HG02885 (cell line): ENCODE measurements around the gene PDGFD.

Experiments
- ATAC-seq: cut with Tn5 transposase; IDR thresholded peaks from one replicate; pipeline ENCODE4 v1.9.1; 2021; ENCODE audit warnings: mild to moderate bottlenecking; ENCODE audit not compliant: unreplicated experiment, poor library complexity

Gene PDGFD

GRCh38 chr11:103967985-103968384, 196.0 kb downstream of the PDGFD start:
- ATAC-seq, result no peak

GRCh38 chr11:103964390-103964789, 199.6 kb downstream of the PDGFD start:
- no peak for ATAC-seq

- no peak for ATAC-seq
These were observed 200.3 kb downstream of the PDGFD start for GRCh38 chr11:103963648-103964047.

GRCh38 chr11:103961010-103961409, 202.9 kb downstream of the PDGFD start:
- no peak for ATAC-seq

- ATAC-seq, result no peak
These were observed 203.8 kb downstream of the PDGFD start for GRCh38 chr11:103960108-103960507.

GRCh38 chr11:103959279-103959942, 204.5 kb downstream of the PDGFD start:
- peak; percentile 98 for ATAC-seq

GRCh38 chr11:103958475-103959215, 205.3 kb downstream of the PDGFD start:
- ATAC-seq, result peak; percentile 47

GRCh38 chr11:103953797-103954486, 210.0 kb downstream of the PDGFD start:
- ATAC-seq, result no peak

- no peak for ATAC-seq
These were observed 214.2 kb downstream of the PDGFD start for GRCh38 chr11:103949781-103950180.

GRCh38 chr11:103948187-103948763, 215.7 kb downstream of the PDGFD start:
- ATAC-seq, result no peak

- no peak for ATAC-seq
These were observed 216.4 kb downstream of the PDGFD start for GRCh38 chr11:103947546-103947919.

- ATAC-seq, result no peak
These were observed 217.0 kb downstream of the PDGFD start for GRCh38 chr11:103946793-103947545.

- ATAC-seq, result no peak
These were observed 219.6 kb downstream of the PDGFD start for GRCh38 chr11:103944251-103944940.

- ATAC-seq, result no peak
These were observed 221.3 kb downstream of the PDGFD start for GRCh38 chr11:103942646-103943045.

- no peak for ATAC-seq
These were observed 223.4 kb downstream of the PDGFD start for GRCh38 chr11:103940551-103940950.

GRCh38 chr11:103939694-103940093, 224.3 kb downstream of the PDGFD start:
- no peak for ATAC-seq

- ATAC-seq, result peak; percentile 69
These were observed 227.9 kb downstream of the PDGFD start for GRCh38 chr11:103936059-103936458.

- no peak for ATAC-seq
These were observed 228.7 kb downstream of the PDGFD start for GRCh38 chr11:103935219-103935618.

- ATAC-seq, result peak; percentile 92
These were observed 234.6 kb downstream of the PDGFD start for GRCh38 chr11:103929170-103929903.
